ENCODE results near the gene PATL2. TPM values are rescaled to one million over a fixed set of nuclear protein-coding genes. Genes with fewer than 3 reads are reported as not detected.

The PATL2 gene
- total RNA-seq, 1 experiment from 2014 or later = 0.49 TPM

DNA sequence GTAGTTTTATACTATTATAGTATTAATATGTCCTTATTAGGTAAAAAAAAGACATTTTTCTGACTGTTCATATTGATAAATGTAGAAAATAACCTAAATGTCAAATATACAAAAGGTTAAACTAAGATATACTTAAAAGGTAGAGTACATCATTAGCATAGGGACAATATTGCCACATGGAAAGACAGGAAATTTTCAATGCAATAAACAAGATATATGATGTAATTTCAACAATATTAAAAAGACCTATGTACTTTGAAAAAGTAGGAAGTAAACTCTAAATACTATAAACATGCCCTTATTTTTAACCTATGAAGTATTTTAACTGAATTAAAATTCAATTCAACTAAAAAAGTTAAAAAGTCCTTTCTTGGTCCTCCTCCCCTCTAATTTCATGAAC, 49.5 kb downstream of the PATL2 start:
- CTCF ChIA-PET = no interaction called here
- POLR2A ChIA-PET = no interaction called here
- no peak for ATAC-seq
- Histone ChIP-seq H3K9me3 (ENCODE audit: control insufficient read depth, insufficient read depth, low read depth, low read length) (no peaks in the 10 kb centered on the region), H3K27ac (ENCODE audit: low read length) (no peak overlapping the region; the same call in 1 of the 2 replicates), H3K27me3 (ENCODE audit: control insufficient read depth, insufficient read depth, low read length) (no peaks in the 10 kb centered on the region), H3K4me3 (ENCODE audit: low read depth in 2 of 2, low read length in 2 of 2) (peak overlapping the region in 1 of 2 experiments; percentile 97; a peak in 1 of 4 replicates), H3K36me3 (ENCODE audit: control insufficient read depth, insufficient read depth, low read length) (peaks cover 7% of the 10 kb centered on the region), H3K4me1 (ENCODE audit: control insufficient read depth, insufficient read depth, low read length) (peaks cover 15% of the 10 kb centered on the region)
- TF ChIP-seq, protein P1, sequence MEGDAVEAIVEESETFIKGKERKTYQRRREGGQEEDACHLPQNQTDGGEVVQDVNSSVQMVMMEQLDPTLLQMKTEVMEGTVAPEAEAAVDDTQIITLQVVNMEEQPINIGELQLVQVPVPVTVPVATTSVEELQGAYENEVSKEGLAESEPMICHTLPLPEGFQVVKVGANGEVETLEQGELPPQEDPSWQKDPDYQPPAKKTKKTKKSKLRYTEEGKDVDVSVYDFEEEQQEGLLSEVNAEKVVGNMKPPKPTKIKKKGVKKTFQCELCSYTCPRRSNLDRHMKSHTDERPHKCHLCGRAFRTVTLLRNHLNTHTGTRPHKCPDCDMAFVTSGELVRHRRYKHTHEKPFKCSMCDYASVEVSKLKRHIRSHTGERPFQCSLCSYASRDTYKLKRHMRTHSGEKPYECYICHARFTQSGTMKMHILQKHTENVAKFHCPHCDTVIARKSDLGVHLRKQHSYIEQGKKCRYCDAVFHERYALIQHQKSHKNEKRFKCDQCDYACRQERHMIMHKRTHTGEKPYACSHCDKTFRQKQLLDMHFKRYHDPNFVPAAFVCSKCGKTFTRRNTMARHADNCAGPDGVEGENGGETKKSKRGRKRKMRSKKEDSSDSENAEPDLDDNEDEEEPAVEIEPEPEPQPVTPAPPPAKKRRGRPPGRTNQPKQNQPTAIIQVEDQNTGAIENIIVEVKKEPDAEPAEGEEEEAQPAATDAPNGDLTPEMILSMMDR (IDR thresholded peaks at IDR 0.05) = no peak
- TF ChIP-seq, protein P2, sequence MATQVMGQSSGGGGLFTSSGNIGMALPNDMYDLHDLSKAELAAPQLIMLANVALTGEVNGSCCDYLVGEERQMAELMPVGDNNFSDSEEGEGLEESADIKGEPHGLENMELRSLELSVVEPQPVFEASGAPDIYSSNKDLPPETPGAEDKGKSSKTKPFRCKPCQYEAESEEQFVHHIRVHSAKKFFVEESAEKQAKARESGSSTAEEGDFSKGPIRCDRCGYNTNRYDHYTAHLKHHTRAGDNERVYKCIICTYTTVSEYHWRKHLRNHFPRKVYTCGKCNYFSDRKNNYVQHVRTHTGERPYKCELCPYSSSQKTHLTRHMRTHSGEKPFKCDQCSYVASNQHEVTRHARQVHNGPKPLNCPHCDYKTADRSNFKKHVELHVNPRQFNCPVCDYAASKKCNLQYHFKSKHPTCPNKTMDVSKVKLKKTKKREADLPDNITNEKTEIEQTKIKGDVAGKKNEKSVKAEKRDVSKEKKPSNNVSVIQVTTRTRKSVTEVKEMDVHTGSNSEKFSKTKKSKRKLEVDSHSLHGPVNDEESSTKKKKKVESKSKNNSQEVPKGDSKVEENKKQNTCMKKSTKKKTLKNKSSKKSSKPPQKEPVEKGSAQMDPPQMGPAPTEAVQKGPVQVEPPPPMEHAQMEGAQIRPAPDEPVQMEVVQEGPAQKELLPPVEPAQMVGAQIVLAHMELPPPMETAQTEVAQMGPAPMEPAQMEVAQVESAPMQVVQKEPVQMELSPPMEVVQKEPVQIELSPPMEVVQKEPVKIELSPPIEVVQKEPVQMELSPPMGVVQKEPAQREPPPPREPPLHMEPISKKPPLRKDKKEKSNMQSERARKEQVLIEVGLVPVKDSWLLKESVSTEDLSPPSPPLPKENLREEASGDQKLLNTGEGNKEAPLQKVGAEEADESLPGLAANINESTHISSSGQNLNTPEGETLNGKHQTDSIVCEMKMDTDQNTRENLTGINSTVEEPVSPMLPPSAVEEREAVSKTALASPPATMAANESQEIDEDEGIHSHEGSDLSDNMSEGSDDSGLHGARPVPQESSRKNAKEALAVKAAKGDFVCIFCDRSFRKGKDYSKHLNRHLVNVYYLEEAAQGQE (IDR thresholded peaks at IDR 0.05; ENCODE audit: insufficient read depth in 1 of 2, low read depth in 2 of 2, low read length in 1 of 2) = no peak
- no peak for TF ChIP-seq TCF7L2 (IDR thresholded peaks at IDR 0.05; ENCODE audit: low read depth, low read length)
- DNase-seq (ENCODE audit: low read depth, low spot score) = no peak
- no TSS peak for BruUV-seq (replicated peaks)
- intact Hi-C loops (cut with micrococcal nuclease; ENCODE audit: unreplicated experiment) (loop anchor here (5.0 kb wide), 1 partner anchor 76 kb away; the partner anchor contains the start of gene TRIM69), in situ Hi-C loops (cut with HindIII; ENCODE audit: low pct_unique_long_range_greater_than_20kb, low sequenced_read_pairs) (no loop called here)

DNA sequence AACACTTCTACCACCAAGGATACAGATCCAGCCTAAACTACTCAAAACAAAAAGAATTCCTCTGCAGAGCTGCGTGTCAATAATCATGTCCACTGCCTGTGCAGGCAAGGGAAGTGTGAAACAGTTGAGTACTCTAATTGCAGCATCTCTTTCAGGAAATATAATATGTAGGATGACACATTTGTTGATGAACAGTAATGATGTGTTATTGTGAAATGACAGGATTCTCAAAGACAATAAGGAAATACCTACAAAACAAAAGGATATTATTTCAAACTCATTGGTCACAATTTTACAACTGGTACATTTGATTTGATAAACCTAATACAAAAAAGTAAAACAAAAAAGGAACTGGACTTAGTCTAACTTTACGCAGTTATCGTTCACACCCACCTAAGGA, 52.1 kb downstream of the PATL2 start:
- no peak overlapping the region for H3K27ac ChIP-seq (ENCODE audit: low read length)
- ChIA-PET POLR2A (no interaction called here), CTCF (no interaction called here)
- ATAC-seq (no peak), DNase-seq (ENCODE audit: low read depth, low spot score) (no peak)
- H3K27me3 ChIP-seq (ENCODE audit: control insufficient read depth, insufficient read depth, low read length) = no peaks in the 10 kb centered on the region
- H3K36me3 ChIP-seq (ENCODE audit: control insufficient read depth, insufficient read depth, low read length) = peaks cover 7% of the 10 kb centered on the region
- intact Hi-C loops (cut with micrococcal nuclease; ENCODE audit: unreplicated experiment) = no loop called here
- TF ChIP-seq POLR2AphosphoS5 (IDR thresholded peaks at IDR 0.05; ENCODE audit: low read depth, low read length) (no peak), TCF7L2 (IDR thresholded peaks at IDR 0.05; ENCODE audit: low read depth, low read length) (no peak), SIN3A (IDR thresholded peaks at IDR 0.05; ENCODE audit: borderline replicate concordance, insufficient read depth, low read depth, low read length) (no peak)
- TF ChIP-seq, protein P2 (IDR thresholded peaks at IDR 0.05; ENCODE audit: insufficient read depth in 1 of 2, low read depth in 2 of 2, low read length in 1 of 2) = no peak
- TF ChIP-seq, protein P1 (IDR thresholded peaks at IDR 0.05) = no peak
- H3K4me1 ChIP-seq (ENCODE audit: control insufficient read depth, insufficient read depth, low read length) = peaks cover 13% of the 10 kb centered on the region
- BruUV-seq (replicated peaks) = no TSS peak
- H3K4me3 ChIP-seq (ENCODE audit: low read depth in 2 of 2, low read length in 2 of 2) = no peak overlapping the region
- in situ Hi-C loops (cut with HindIII; ENCODE audit: low pct_unique_long_range_greater_than_20kb, low sequenced_read_pairs) = no loop called here
- no peaks in the 10 kb centered on the region for H3K9me3 ChIP-seq (ENCODE audit: control insufficient read depth, insufficient read depth, low read depth, low read length)

Data from Panc1 (cell line).